GM19043 (cell line): ENCODE data around the gene TM2D3.

Source experiments
- ATAC-seq: cut with Tn5 transposase; IDR thresholded peaks from one replicate; pipeline ENCODE4 v1.9.1; 2021; ENCODE audit warnings: low read depth; ENCODE audit not compliant: unreplicated experiment

Gene TM2D3

DNA sequence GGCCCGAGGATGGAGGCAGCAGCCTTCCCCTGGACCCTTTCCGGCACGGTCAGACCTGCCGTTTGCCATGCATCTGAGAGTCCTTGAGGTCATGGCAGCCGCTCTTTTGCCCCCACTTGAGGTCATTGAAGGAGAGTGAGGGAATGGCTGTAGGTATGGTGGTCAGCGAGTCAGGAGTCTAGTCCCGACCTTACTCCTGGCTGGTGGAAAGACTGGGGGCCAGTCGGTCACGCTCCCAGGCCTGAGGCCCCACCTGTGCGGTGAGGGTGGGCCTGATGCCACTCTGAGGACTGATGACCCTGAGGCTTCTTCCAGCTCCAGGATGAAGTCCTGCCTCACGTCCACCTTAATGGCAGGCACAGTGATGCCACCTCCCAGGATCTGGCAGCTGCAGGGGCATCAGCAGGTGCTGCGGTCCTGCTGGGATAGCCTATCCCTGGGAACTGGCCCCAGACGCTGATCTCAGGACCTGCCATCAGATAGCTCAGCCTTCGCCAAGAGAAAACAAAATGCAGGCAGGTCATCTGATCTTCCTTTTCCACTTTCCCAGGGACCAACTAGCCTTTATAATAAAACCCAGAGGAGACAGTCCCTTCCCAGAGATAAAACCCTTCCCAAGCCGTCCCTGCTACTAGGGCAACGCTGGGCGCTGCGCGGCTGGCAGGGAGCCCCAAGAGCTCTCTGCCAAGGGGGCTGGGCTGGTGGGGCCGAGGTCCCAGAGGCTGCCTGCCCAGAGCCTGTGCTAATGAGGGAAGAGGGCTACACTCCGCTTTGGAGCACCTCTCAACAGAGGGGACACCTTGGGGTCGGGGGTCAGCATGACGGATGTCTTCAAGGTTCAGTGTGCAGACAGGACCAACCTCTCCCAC is 42.2 kb downstream of the TM2D3 start:
- ATAC-seq: no peak

- ATAC-seq: no peak
Observed at GRCh38 chr15:101608201-101608600, 44.0 kb downstream of the TM2D3 start.

DNA sequence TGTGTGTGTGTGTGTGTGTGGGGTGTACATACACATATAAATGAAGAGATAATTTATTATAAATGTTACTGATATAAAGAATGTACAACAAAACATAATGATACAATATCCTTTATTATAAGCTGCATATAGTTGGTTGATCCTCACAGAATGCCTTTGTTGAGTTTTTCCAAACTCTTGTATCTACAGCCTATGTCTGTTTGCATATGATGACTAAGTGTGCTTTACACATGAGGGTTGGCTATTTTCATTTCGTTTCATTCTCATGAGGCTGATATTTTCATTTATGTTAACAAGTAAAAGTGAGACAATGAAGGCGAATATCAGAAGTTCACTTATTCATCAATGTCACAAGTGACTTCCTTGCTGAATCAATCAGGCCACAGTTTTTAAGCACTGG is 45.1 kb downstream of the TM2D3 start:
- no peak for ATAC-seq

DNA sequence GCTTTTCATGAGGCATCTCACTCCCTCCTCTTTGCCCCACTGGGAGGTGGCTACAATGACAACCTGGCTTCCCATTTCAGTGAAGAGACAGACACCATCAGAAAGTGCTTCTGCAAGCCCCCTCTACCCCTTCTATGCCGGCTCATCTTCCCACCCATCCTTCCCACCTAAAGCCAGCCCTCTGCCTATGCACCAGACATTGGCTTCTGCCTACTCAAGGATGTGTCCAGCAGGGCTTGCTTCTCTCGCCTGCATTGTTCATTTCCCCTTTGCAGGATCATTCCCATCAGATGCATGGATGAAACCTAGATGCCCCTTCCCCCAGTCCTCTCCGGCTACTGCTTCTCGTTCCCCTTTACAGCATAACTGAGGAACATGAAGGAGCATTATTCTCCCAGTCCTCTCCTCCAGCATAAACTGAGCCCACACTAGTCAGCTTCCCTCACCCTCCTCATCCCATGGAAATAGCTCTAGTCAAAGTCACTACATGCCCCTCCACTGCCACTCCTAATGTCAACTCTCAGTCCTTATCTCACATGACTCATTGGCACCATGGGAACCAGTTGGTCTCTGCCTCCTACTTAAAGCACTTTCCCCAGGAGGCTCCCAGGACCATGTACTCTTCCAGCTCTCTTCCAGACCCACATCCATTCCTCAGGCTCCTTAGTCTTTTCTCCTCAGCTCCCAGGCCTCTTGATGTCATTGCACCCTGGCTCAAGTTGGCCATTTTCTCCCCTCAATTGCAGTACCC is 47.9 kb downstream of the TM2D3 start:
- ATAC-seq: no peak

DNA sequence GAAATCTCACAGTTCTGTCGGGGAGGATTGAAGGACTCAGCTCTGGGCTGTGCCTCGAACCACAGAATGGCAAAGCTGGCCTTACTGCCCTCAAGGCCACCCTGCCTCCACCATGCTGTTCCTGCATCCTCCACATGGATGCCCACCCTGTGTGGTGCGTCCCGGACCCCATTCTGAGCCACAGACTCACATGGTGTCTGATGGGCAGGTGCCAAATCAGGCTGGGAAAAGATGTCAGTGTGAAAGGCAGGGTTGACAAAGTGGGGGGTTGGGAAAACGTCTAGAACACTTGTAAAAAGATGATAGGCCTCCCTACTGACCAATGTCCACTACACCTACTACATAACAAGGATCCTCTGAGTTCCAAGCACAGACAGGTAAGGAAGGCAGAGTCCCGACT is 49.4 kb downstream of the TM2D3 start:
- no peak for ATAC-seq

- no peak for ATAC-seq
Observed at GRCh38 chr15:101600035-101600434, 52.1 kb downstream of the TM2D3 start.

DNA sequence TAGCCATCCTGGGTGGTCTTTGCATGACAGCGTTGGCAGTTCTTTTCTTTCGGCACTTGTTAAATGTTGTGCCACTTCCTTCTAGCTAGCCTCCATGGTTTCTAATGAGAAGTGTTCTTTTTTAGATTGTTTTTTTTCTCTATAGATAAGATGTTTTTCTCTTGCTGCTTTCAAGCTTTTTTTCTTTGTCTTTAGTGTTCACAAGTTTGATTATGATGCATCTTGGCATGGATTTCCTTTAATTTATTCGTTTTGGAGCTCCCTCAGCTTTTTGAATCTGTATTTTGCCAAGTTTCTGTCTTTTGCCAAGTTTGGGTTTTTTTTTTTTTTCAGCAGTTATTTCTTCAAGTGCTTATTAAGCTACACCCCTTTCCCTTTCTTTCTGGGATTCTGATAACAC is 53.1 kb downstream of the TM2D3 start:
- no peak for ATAC-seq

- no peak for ATAC-seq
Observed at GRCh38 chr15:101597360-101597928, 54.7 kb downstream of the TM2D3 start.

DNA sequence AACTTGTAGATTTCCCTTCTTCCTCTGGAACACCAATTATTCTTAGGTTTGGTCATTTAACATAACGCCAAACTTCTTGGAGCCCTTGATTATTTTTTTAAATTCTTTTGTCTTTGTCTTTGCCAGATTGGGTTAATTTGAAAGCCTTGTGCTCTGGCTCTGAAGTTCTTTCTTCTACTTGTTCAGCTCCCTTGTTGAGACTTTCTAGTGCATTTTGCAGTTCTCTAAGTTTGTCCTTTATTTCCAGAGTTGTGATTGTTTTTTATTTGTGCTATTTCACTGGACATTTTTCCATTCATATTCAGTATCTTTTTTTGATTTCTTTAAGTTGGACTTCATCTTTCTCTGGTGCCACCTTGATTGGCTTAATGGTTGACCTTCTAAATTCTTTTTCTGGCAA is 55.5 kb downstream of the TM2D3 start:
- no peak for ATAC-seq
